Astrocyte of the spinal cord (primary cell): ENCODE results near the gene SMPD1.

ENCODE experiments used
- DNase-seq: peaks from one replicate; pipeline ENCODE4 v3.0.0; 2011; ENCODE audit warnings: low read depth, low spot score
- H3K4me3 ChIP-seq: 2 replicates; pipeline ENCODE4 v1.5.1; 2011; ENCODE audit warnings: low read depth, mild to moderate bottlenecking, low read length, moderate library complexity
- CTCF ChIP-seq: IDR thresholded peaks from 2 replicates; pipeline ENCODE4 v1.5.1; 2012; ENCODE audit warnings: low read depth, mild to moderate bottlenecking, low read length, inconsistent platforms
- in situ Hi-C: cut with HindIII; loops from 2 replicates; pipeline ENCODE4 v1.10.0; 2017; ENCODE audit warnings: low sequenced_read_pairs

The SMPD1 gene

GRCh38 chr11:6354651-6355485 is 35.4 kb upstream of the SMPD1 start:
- DNase-seq, result no peak
- TF ChIP-seq CTCF, result no peak

DNA sequence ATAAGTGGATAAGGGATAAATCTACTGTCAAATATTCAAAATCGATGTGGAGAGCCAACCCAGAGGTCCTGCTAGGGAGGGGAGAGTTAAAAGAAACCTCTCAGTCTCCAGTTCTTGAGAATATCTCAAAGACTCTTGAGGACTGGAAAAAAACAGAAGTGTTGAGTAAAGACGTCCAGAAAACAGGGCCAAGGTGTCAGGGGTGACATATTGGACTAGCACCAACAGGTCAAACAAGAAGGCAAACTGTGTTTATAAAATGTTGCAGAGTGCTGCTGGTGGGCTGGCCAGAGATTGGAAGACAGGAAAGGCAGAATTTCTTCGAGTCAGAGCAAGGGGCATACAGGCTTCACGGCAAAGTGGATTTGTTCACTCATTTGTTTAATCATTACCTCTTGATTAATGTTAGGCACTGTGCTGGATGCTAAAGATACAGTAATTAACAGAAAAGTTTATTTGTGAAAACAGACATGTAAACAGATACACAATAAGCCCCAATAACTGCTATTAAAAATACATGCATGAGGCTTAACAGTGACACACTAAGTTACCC is 33.7 kb upstream of the SMPD1 start:
- H3K4me3 ChIP-seq, result no peak overlapping the region
- no peak for DNase-seq
- no peak for TF ChIP-seq CTCF
- in situ Hi-C loops, result no loop called here

More at GRCh38 chr11:6354651-6355485, 35.4 kb upstream of the SMPD1 start:
- in situ Hi-C loops, result no loop called here
- no peak overlapping the region for H3K4me3 ChIP-seq

DNA sequence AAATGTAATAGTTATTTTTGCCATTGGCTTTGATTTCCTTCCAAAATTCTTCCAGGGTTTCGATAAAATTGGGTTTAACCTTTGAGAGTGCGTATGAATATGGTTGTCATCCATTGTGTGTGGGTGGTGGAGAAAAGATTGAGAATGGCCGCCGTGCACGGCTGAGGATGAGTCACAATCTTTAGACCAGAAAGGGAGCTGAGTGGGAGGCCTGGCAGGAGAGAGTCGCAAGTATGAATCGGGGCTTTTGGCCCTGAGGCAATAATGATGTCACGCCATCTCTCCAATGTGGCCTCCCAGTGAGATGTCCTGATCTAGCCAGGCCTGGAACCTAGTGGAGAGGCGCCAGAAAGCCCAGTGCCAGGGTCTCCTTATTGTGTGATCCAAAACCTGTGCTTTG is 33.1 kb upstream of the SMPD1 start:
- peak; percentile 82 for DNase-seq
- H3K4me3 ChIP-seq, result no peak overlapping the region
- in situ Hi-C loops, result no loop called here
- TF ChIP-seq CTCF, result no peak

GRCh38 chr11:6360183-6360582 is 30.1 kb upstream of the SMPD1 start:
- no peak overlapping the region for H3K4me3 ChIP-seq
- no peak for TF ChIP-seq CTCF
- in situ Hi-C loops, result no loop called here
- no peak for DNase-seq

DNA sequence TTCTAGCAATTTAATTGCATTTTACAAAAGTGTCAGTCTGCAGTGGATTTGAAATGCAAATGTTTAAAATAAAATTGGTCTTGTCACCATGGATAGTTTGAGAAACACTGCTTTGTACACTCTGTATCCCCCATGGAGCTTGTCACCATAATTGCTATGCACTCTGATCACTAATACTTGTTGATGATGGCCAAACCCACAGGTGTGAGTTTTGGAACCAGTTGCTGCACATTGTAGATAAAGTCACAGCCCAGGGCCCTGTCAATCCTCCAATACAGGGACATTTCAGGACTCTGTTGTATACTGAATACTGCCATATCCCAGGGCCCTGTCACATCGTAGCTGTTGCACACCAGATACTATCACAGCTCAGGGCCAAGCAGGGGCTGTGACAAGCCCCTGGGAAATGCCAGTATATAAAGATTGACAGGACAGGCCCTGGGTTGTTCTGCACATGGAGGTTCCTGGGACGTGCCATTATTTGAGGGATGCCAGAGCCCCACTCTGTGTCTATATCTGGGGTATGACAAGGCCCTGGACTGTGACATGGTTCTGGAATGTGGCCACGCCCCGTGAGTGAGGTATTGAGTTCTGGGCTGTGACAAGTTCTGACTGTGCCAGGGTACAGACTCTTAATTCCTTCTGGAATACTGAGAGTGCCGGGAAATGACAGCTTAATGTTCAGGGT is 27.9 kb upstream of the SMPD1 start:
- no peak for TF ChIP-seq CTCF
- in situ Hi-C loops, result no loop called here
- H3K4me3 ChIP-seq, result no peak overlapping the region
- no peak for DNase-seq

DNA sequence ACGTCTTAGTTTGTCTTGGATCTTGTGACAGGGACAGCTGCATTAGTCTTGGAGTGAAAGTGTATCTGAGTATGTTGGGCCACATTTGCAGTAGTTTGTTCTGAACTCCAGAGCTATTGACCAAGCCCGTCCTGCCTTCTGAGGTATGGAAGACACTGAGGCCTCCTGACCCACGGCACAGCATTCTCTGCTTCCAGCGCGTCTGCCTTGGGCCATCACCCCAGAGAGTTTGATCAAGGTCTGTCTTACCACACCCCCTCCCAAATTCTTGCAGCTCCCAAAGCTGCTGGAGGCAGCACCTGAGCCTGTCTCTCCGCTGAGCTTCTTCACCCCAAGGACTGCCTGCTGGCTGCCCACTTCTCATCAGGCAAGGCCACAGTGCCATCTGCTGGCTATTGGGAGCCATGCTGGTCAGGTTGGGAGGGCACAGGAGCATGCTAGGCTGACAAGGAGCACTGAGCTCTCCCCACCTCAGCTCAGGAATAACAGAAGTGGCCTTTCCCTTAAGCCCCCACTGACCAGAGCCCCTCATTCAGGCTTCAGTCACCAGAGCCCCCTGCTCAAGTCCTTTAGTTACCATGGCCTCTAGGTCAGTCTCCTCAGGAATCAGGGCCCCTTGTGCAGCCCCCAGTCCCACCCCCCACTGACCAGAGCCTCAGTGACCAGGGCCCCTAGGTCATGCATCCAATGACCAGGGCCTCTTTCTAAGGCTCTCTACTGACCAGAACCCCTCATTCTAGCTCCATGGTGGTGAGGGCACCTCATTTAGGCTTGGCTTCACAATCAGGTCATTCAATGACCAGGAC is 27.2 kb upstream of the SMPD1 start:
- H3K4me3 ChIP-seq, result no peak overlapping the region
- DNase-seq, result peak; percentile 74
- in situ Hi-C loops, result no loop called here
- TF ChIP-seq CTCF, result peak; percentile 99
